Activated gamma-delta T cell treated with Interleukin-2 at 50 U/mL for 16 hours (primary cell): ENCODE results near the gene PA2G4.
"Not testable (repeated sequence)": the region's sequence is repeated elsewhere in the genome, so short reads cannot be mapped to it uniquely, and the experiment has no call there.

Source experiments
- DNase-seq: peaks from one replicate; pipeline ENCODE4 v3.0.0-alpha.2; 2020

PA2G4 gene

GRCh38 chr12:56101045-56101444 lies 3.3 kb upstream of the PA2G4 start:
- DNase-seq = no peak

GRCh38 chr12:56102683-56103065 lies 1.7 kb upstream of the PA2G4 start:
- DNase-seq = no peak

GRCh38 chr12:56103066-56103711 lies 1.2 kb upstream of the PA2G4 start:
- DNase-seq = no peak

- DNase-seq = no peak
These were observed 593 bp upstream of the PA2G4 start for GRCh38 chr12:56103823-56104108.

- DNase-seq = no peak
These were observed 653 bp downstream of the PA2G4 start for GRCh38 chr12:56104815-56105608.

- no peak for DNase-seq
These were observed 1.2 kb downstream of the PA2G4 start for GRCh38 chr12:56105609-56105902.

GRCh38 chr12:56107242-56107641 lies 2.9 kb downstream of the PA2G4 start:
- no peak for DNase-seq

GRCh38 chr12:56110571-56110970 lies 6.2 kb downstream of the PA2G4 start:
- no peak for DNase-seq

- DNase-seq = no peak
These were observed 9.7 kb downstream of the PA2G4 start for GRCh38 chr12:56114084-56114483.

- DNase-seq = no peak
These were observed 11.0 kb downstream of the PA2G4 start for GRCh38 chr12:56115329-56115728.

- peak; percentile 95 for DNase-seq
These were observed 12.1 kb downstream of the PA2G4 start, which contains the start of gene RPL41 for GRCh38 chr12:56116267-56117081. Gene RPL41, plus strand, starts transcription at chr12:56116633.

- not testable (repeated sequence) for DNase-seq
These were observed 12.8 kb downstream of the PA2G4 start for GRCh38 chr12:56117082-56117706.

GRCh38 chr12:56117778-56118687 lies 13.7 kb downstream of the PA2G4 start, which contains the start of gene ZC3H10:
Gene ZC3H10, plus strand, starts transcription at chr12:56118266. Its CDS starts 2,297 bp downstream, at chr12:56120563.
- DNase-seq = peak; percentile 96

GRCh38 chr12:56118688-56119357 lies 14.5 kb downstream of the PA2G4 start:
- no peak for DNase-seq

GRCh38 chr12:56119361-56119796 lies 15.0 kb downstream of the PA2G4 start:
- DNase-seq = peak; percentile 58

GRCh38 chr12:56120158-56120846 lies 15.9 kb downstream of the PA2G4 start:
- DNase-seq = no peak

- DNase-seq = no peak
These were observed 17.0 kb downstream of the PA2G4 start for GRCh38 chr12:56121204-56121870.

GRCh38 chr12:56122637-56123036 lies 18.3 kb downstream of the PA2G4 start:
- DNase-seq = no peak

- DNase-seq = no peak
These were observed 19.8 kb downstream of the PA2G4 start for GRCh38 chr12:56124133-56124532.

GRCh38 chr12:56126732-56127239 lies 22.4 kb downstream of the PA2G4 start:
- DNase-seq = no peak
